GM18508 (cell line): ENCODE measurements around the gene CACNA1D.
A peak's percentile ranks its signal among the peaks of the same experiment; 100 is the strongest.

Source experiments
- ATAC-seq: cut with Tn5 transposase; IDR thresholded peaks from one replicate; pipeline ENCODE4 v1.9.1; 2021; ENCODE audit warnings: moderate number of reproducible peaks; ENCODE audit not compliant: insufficient read depth, unreplicated experiment

CACNA1D gene

GRCh38 chr3:53729618-53730017 lies 235.2 kb downstream of the CACNA1D start:
- no peak for ATAC-seq

GRCh38 chr3:53730576-53730975 lies 236.2 kb downstream of the CACNA1D start:
- ATAC-seq, result no peak

- no peak for ATAC-seq
These were observed 237.7 kb downstream of the CACNA1D start for GRCh38 chr3:53731934-53732624.

- ATAC-seq, result no peak
These were observed 239.0 kb downstream of the CACNA1D start for GRCh38 chr3:53733446-53733845.

GRCh38 chr3:53739966-53740365 lies 245.6 kb downstream of the CACNA1D start:
- no peak for ATAC-seq

- ATAC-seq, result no peak
These were observed 246.5 kb downstream of the CACNA1D start for GRCh38 chr3:53740956-53741355.

- no peak for ATAC-seq
These were observed 249.9 kb downstream of the CACNA1D start for GRCh38 chr3:53744351-53744750.

- no peak for ATAC-seq
These were observed 253.1 kb downstream of the CACNA1D start for GRCh38 chr3:53747559-53747958.

- ATAC-seq, result peak; percentile 68
These were observed 254.3 kb downstream of the CACNA1D start for GRCh38 chr3:53748512-53749271.

GRCh38 chr3:53749448-53749847 lies 255.0 kb downstream of the CACNA1D start:
- no peak for ATAC-seq

GRCh38 chr3:53750253-53751210 lies 256.1 kb downstream of the CACNA1D start:
- ATAC-seq, result no peak

- ATAC-seq, result no peak
These were observed 259.2 kb downstream of the CACNA1D start for GRCh38 chr3:53753518-53754183.

- no peak for ATAC-seq
These were observed 259.9 kb downstream of the CACNA1D start for GRCh38 chr3:53754325-53754724.

- no peak for ATAC-seq
These were observed 264.4 kb downstream of the CACNA1D start for GRCh38 chr3:53758846-53759245.

GRCh38 chr3:53763353-53763752 lies 268.9 kb downstream of the CACNA1D start:
- no peak for ATAC-seq

- no peak for ATAC-seq
These were observed 269.8 kb downstream of the CACNA1D start for GRCh38 chr3:53764026-53764775.

GRCh38 chr3:53765753-53766152 lies 271.3 kb downstream of the CACNA1D start:
- no peak for ATAC-seq

GRCh38 chr3:53766706-53767105 lies 272.3 kb downstream of the CACNA1D start:
- no peak for ATAC-seq
